Activated naive CD4-positive, alpha-beta T cell treated with anti-CD3 and anti-CD28 coated beads for 36 hours (primary cell): Measurements from ENCODE around the gene SAMMSON. TPM values are rescaled to one million over a fixed set of nuclear protein-coding genes. Genes with fewer than 3 reads are reported as not detected.
A peak's percentile ranks its signal among the peaks of the same experiment; 100 is the strongest.

ENCODE experiments used
- CTCF ChIA-PET: fragments of 350-600 bp; sonication (Branson Sonifier 250); formaldehyde crosslinking; loops from one replicate; lab custom pipeline; 2021; ENCODE audit warnings: antibody characterized with exemption; lab: Charles Lee
- DNase-seq: peaks from one replicate; pipeline ENCODE4 v3.0.0-alpha.2; 2020
- H3K27ac Mint-ChIP-seq: one replicate; pipeline ENCODE4 v1.8.0; 2021; ENCODE audit warnings: mild to moderate bottlenecking, mixed read lengths
- H3K27me3 Mint-ChIP-seq: one replicate; pipeline ENCODE4 v1.8.0; 2021; ENCODE audit warnings: low read depth, mixed read lengths
- H3K36me3 Mint-ChIP-seq: one replicate; pipeline ENCODE4 v1.8.0; 2021; ENCODE audit warnings: low read depth, mixed read lengths
- H3K4me1 Mint-ChIP-seq: one replicate; pipeline ENCODE4 v1.8.0; 2021; ENCODE audit warnings: low read depth, mixed read lengths
- H3K4me3 Mint-ChIP-seq: one replicate; pipeline ENCODE4 v1.8.0; 2021; ENCODE audit warnings: mild to moderate bottlenecking, moderate library complexity, mixed read lengths
- H3K9me3 Mint-ChIP-seq: one replicate; pipeline ENCODE4 v1.8.0; 2021; ENCODE audit warnings: mixed read lengths
- intact Hi-C: fragments of 100-400 bp; cut with micrococcal nuclease; formaldehyde crosslinking; loops from one replicate; pipeline ENCODE4 v1.15.1; 2023
- total RNA-seq, 2 experiments: library from RNA; stranded (reverse); gene quantifications; one replicate each; pipeline ENCODE4 v1.2.3, GENCODE V29; 2021

Gene SAMMSON
- total RNA-seq, 2 experiments from 2014 or later = not detected

- no peaks in the 10 kb centered on the region for H3K36me3 Mint-ChIP-seq
- peaks cover 5% of the 10 kb centered on the region for H3K27me3 Mint-ChIP-seq
- no peaks in the 10 kb centered on the region for H3K9me3 Mint-ChIP-seq
- intact Hi-C loops = loop anchor here (10.0 kb wide), 1 partner anchor 258 kb away; no protein-coding TSS in a partner anchor
- CTCF ChIA-PET = no interaction called here
- no peaks in the 10 kb centered on the region for H3K4me1 Mint-ChIP-seq
- no peak overlapping the region for H3K4me3 Mint-ChIP-seq
- H3K27ac Mint-ChIP-seq = no peak overlapping the region
- no peak for DNase-seq
Observed at GRCh38 chr3:70097084-70097483, 97.6 kb downstream of the SAMMSON start.

- Mint-ChIP-seq H3K36me3 (no peaks in the 10 kb centered on the region), H3K27ac (no peak overlapping the region), H3K4me3 (no peak overlapping the region), H3K4me1 (no peaks in the 10 kb centered on the region), H3K9me3 (no peaks in the 10 kb centered on the region), H3K27me3 (peaks cover 13% of the 10 kb centered on the region)
- peak; percentile 28 for DNase-seq
- CTCF ChIA-PET = interaction anchor here (1.2 to 1.7 kb wide), 3 partner anchors 12 to 360 kb away, joined by 4 to 8 read pairs (median 7); no protein-coding TSS in a partner anchor
- intact Hi-C loops = no loop called here
Observed at GRCh38 chr3:70108072-70108471, 108.5 kb downstream of the SAMMSON start.

GRCh38 chr3:70108546-70108945 is 109.0 kb downstream of the SAMMSON start:
- intact Hi-C loops = no loop called here
- H3K27ac Mint-ChIP-seq = no peak overlapping the region
- peaks cover 13% of the 10 kb centered on the region for H3K27me3 Mint-ChIP-seq
- no peaks in the 10 kb centered on the region for H3K36me3 Mint-ChIP-seq
- no peaks in the 10 kb centered on the region for H3K9me3 Mint-ChIP-seq
- H3K4me1 Mint-ChIP-seq = no peaks in the 10 kb centered on the region
- H3K4me3 Mint-ChIP-seq = no peak overlapping the region
- no peak for DNase-seq
- CTCF ChIA-PET = interaction anchor here (1.2 kb wide), 3 partner anchors 12 to 360 kb away, joined by 4 to 7 read pairs (median 4); no protein-coding TSS in a partner anchor

- intact Hi-C loops = no loop called here
- no peaks in the 10 kb centered on the region for H3K9me3 Mint-ChIP-seq
- no peak overlapping the region for H3K4me3 Mint-ChIP-seq
- no peaks in the 10 kb centered on the region for H3K36me3 Mint-ChIP-seq
- H3K27ac Mint-ChIP-seq = no peak overlapping the region
- no peak for DNase-seq
- H3K4me1 Mint-ChIP-seq = no peaks in the 10 kb centered on the region
- H3K27me3 Mint-ChIP-seq = peaks cover 20% of the 10 kb centered on the region
- CTCF ChIA-PET = interaction anchor here (0.6 to 1.2 kb wide), 4 partner anchors 8 to 32 kb away, joined by 3 to 5 read pairs (median 4); no protein-coding TSS in a partner anchor
Observed at GRCh38 chr3:70110066-70110465, 110.5 kb downstream of the SAMMSON start.

GRCh38 chr3:70111411-70111810 is 111.9 kb downstream of the SAMMSON start:
- intact Hi-C loops = no loop called here
- Mint-ChIP-seq H3K4me3 (no peak overlapping the region), H3K36me3 (no peaks in the 10 kb centered on the region), H3K27ac (no peak overlapping the region), H3K4me1 (no peaks in the 10 kb centered on the region), H3K27me3 (peaks cover 23% of the 10 kb centered on the region), H3K9me3 (no peaks in the 10 kb centered on the region)
- no peak for DNase-seq
- CTCF ChIA-PET = no interaction called here

- CTCF ChIA-PET = no interaction called here
- H3K27me3 Mint-ChIP-seq = peaks cover 26% of the 10 kb centered on the region
- no peaks in the 10 kb centered on the region for H3K4me1 Mint-ChIP-seq
- no peaks in the 10 kb centered on the region for H3K36me3 Mint-ChIP-seq
- no peak for DNase-seq
- H3K4me3 Mint-ChIP-seq = no peak overlapping the region
- no peaks in the 10 kb centered on the region for H3K9me3 Mint-ChIP-seq
- intact Hi-C loops = no loop called here
- H3K27ac Mint-ChIP-seq = no peak overlapping the region
Observed at GRCh38 chr3:70112751-70113150, 113.2 kb downstream of the SAMMSON start.

GRCh38 chr3:70114431-70114830 is 114.9 kb downstream of the SAMMSON start:
- H3K4me1 Mint-ChIP-seq = no peaks in the 10 kb centered on the region
- no peak for DNase-seq
- intact Hi-C loops = no loop called here
- H3K4me3 Mint-ChIP-seq = no peak overlapping the region
- H3K9me3 Mint-ChIP-seq = no peaks in the 10 kb centered on the region
- CTCF ChIA-PET = no interaction called here
- no peaks in the 10 kb centered on the region for H3K36me3 Mint-ChIP-seq
- peaks cover 22% of the 10 kb centered on the region for H3K27me3 Mint-ChIP-seq
- no peak overlapping the region for H3K27ac Mint-ChIP-seq

- H3K4me3 Mint-ChIP-seq = no peak overlapping the region
- H3K27ac Mint-ChIP-seq = no peak overlapping the region
- intact Hi-C loops = loop anchor here (1.0 to 10.0 kb wide), 2 partner anchors 239 to 1535 kb away; no protein-coding TSS in a partner anchor
- CTCF ChIA-PET = interaction anchor here (0.5 to 1.6 kb wide), 11 partner anchors 10 to 296 kb away, joined by 3 to 8 read pairs (median 3); no protein-coding TSS in a partner anchor
- H3K4me1 Mint-ChIP-seq = peaks cover 2% of the 10 kb centered on the region
- no peaks in the 10 kb centered on the region for H3K36me3 Mint-ChIP-seq
- H3K9me3 Mint-ChIP-seq = no peaks in the 10 kb centered on the region
- DNase-seq = no peak
- H3K27me3 Mint-ChIP-seq = peaks cover 8% of the 10 kb centered on the region
Observed at GRCh38 chr3:70119879-70120278, 120.3 kb downstream of the SAMMSON start.
